ENCODE measurements around the gene NPAS3. TPM values are rescaled to one million over a fixed set of nuclear protein-coding genes. Genes with fewer than 3 reads are reported as not detected.

NPAS3 gene
- total RNA-seq, 1 donor, result 0.36 TPM

GRCh38 chr14:33596211-33597080 is 657.8 kb downstream of the NPAS3 start:
- TF ChIP-seq CTCF (IDR thresholded peaks at IDR 0.05; ENCODE audit: insufficient read depth, low read length), result no peak
- no peak overlapping the region for H3K4me3 ChIP-seq (ENCODE audit: low read depth, low read length)
- no peak for DNase-seq (ENCODE audit: low read depth)

- TF ChIP-seq CTCF (IDR thresholded peaks at IDR 0.05; ENCODE audit: insufficient read depth, low read length), result no peak
- DNase-seq (ENCODE audit: low read depth), result no peak
- H3K4me3 ChIP-seq (ENCODE audit: low read depth, low read length), result no peak overlapping the region
Observed at GRCh38 chr14:33598582-33598981, 659.9 kb downstream of the NPAS3 start.

GRCh38 chr14:33602396-33602795 is 663.7 kb downstream of the NPAS3 start:
- DNase-seq (ENCODE audit: low read depth), result no peak

GRCh38 chr14:33606591-33606990 is 667.9 kb downstream of the NPAS3 start:
- no peak overlapping the region for H3K4me3 ChIP-seq (ENCODE audit: low read depth, low read length)
- DNase-seq (ENCODE audit: low read depth), result no peak
- TF ChIP-seq CTCF (IDR thresholded peaks at IDR 0.05; ENCODE audit: insufficient read depth, low read length), result no peak

More at GRCh38 chr14:33602396-33602795, 663.7 kb downstream of the NPAS3 start:
- TF ChIP-seq CTCF (IDR thresholded peaks at IDR 0.05; ENCODE audit: insufficient read depth, low read length), result no peak
- no peak overlapping the region for H3K4me3 ChIP-seq (ENCODE audit: low read depth, low read length)

- no peak for TF ChIP-seq CTCF (IDR thresholded peaks at IDR 0.05; ENCODE audit: insufficient read depth, low read length)
- no peak overlapping the region for H3K4me3 ChIP-seq (ENCODE audit: low read depth, low read length)
- no peak for DNase-seq (ENCODE audit: low read depth)
Observed at GRCh38 chr14:33609582-33609981, 670.9 kb downstream of the NPAS3 start.

GRCh38 chr14:33610121-33610520 is 671.4 kb downstream of the NPAS3 start:
- no peak for TF ChIP-seq CTCF (IDR thresholded peaks at IDR 0.05; ENCODE audit: insufficient read depth, low read length)

More at GRCh38 chr14:33610121-33610520, 671.4 kb downstream of the NPAS3 start:
- H3K4me3 ChIP-seq (ENCODE audit: low read depth, low read length), result no peak overlapping the region
- no peak for DNase-seq (ENCODE audit: low read depth)
